Measurements from ENCODE around the gene BBIP1. TPM values are rescaled to one million over a fixed set of nuclear protein-coding genes. Genes with fewer than 3 reads are reported as not detected.

BBIP1 gene
- total and polyA plus RNA-seq, 5 experiments from 2014 or later = 25.1 to 60.3 (median 29.7) TPM

- H3K27ac Mint-ChIP-seq = peak overlapping the region in 4 of 10 donors; percentile 14 to 78 (median 67)
- peaks cover 8 to 80% (median 24%) of the 10 kb centered on the region in 3 donors for H3K36me3 Mint-ChIP-seq
- POLR2A ChIA-PET = interaction anchor here (0.8 to 2.2 kb wide), 6 partner anchors 10 to 60 kb away, joined by 3 to 6 read pairs (median 4); partner anchors contain the start of genes BBIP1 and SHOC2
- DNase-seq (no peak), ATAC-seq (no peak)
- no peaks in the 10 kb centered on the region for H3K27me3 Mint-ChIP-seq
- peaks cover 16 to 51% (median 34%) of the 10 kb centered on the region in 4 donors for H3K4me1 Mint-ChIP-seq
- no peak overlapping the region for H3K4me3 Mint-ChIP-seq
- H3K9me3 Mint-ChIP-seq = no peaks in the 10 kb centered on the region
These were observed 21.8 kb downstream of the BBIP1 start for GRCh38 chr10:110897184-110897583.

- no peaks in the 10 kb centered on the region for H3K27me3 Mint-ChIP-seq
- peak overlapping the region in 8 of 10 donors; percentile 1 to 82 (median 43) for H3K27ac Mint-ChIP-seq
- ATAC-seq = peak; percentile 81 to 90
- H3K4me3 Mint-ChIP-seq = peak overlapping the region in 1 of 10 donors; percentile 12
- H3K36me3 Mint-ChIP-seq = peaks cover 8 to 82% (median 23%) of the 10 kb centered on the region in 3 donors
- peaks cover 15 to 66% (median 48%) of the 10 kb centered on the region in 4 donors for H3K4me1 Mint-ChIP-seq
- H3K9me3 Mint-ChIP-seq = no peaks in the 10 kb centered on the region
- peak in 3 of 10 donors; percentile 65 to 72 (median 71) for DNase-seq
- POLR2A ChIA-PET = interaction anchor here (1.0 kb wide), 1 partner anchor 90 kb away, joined by 7 read pairs; no protein-coding TSS in a partner anchor
These were observed 25.3 kb downstream of the BBIP1 start for GRCh38 chr10:110893559-110894179.

GRCh38 chr10:110892602-110893288 lies 26.2 kb downstream of the BBIP1 start:
- Mint-ChIP-seq H3K27ac (peak overlapping the region in 6 of 10 donors; percentile 24 to 81 (median 68)), H3K4me3 (no peak overlapping the region), H3K36me3 (peaks cover 8 to 79% (median 25%) of the 10 kb centered on the region in 3 donors), H3K27me3 (no peaks in the 10 kb centered on the region), H3K9me3 (no peaks in the 10 kb centered on the region), H3K4me1 (peaks cover 15 to 71% (median 49%) of the 10 kb centered on the region in 4 donors)
- POLR2A ChIA-PET = interaction anchor here (0.5 to 1.0 kb wide), 4 partner anchors 13 to 89 kb away, joined by 3 to 7 read pairs (median 4); no protein-coding TSS in a partner anchor
- DNase-seq = no peak
- ATAC-seq = no peak

GRCh38 chr10:110887560-110887959 lies 31.4 kb downstream of the BBIP1 start:
- H3K27me3 Mint-ChIP-seq = no peaks in the 10 kb centered on the region
- POLR2A ChIA-PET = interaction anchor here (1.0 kb wide), 1 partner anchor 15 kb away, joined by 5 read pairs; no protein-coding TSS in a partner anchor

GRCh38 chr10:110885932-110886674 lies 32.9 kb downstream of the BBIP1 start:
- no peak for ATAC-seq
- no peaks in the 10 kb centered on the region for H3K27me3 Mint-ChIP-seq

More at GRCh38 chr10:110887560-110887959, 31.4 kb downstream of the BBIP1 start:
- Mint-ChIP-seq H3K4me1 (peaks cover 17 to 69% (median 53%) of the 10 kb centered on the region in 4 donors), H3K27ac (peak overlapping the region in 6 of 10 donors; percentile 16 to 85 (median 40)), H3K4me3 (peak overlapping the region in 1 of 10 donors; percentile 26), H3K9me3 (no peaks in the 10 kb centered on the region), H3K36me3 (peaks cover 14 to 79% (median 31%) of the 10 kb centered on the region in 3 donors)
- DNase-seq (no peak), ATAC-seq (no peak)

GRCh38 chr10:110883924-110884323 lies 35.1 kb downstream of the BBIP1 start:
- DNase-seq (no peak), ATAC-seq (peak in 1 of 2 donors; percentile 40)
- peak overlapping the region; percentile 31 to 83 (median 72) for H3K4me3 Mint-ChIP-seq
- peaks cover 21 to 81% (median 31%) of the 10 kb centered on the region in 3 donors for H3K36me3 Mint-ChIP-seq
- H3K9me3 Mint-ChIP-seq = no peaks in the 10 kb centered on the region
- H3K27ac Mint-ChIP-seq = peak overlapping the region; percentile 54 to 90 (median 84)
- no peaks in the 10 kb centered on the region for H3K27me3 Mint-ChIP-seq
- POLR2A ChIA-PET = interaction anchor here (0.9 to 2.1 kb wide), 4 partner anchors 8 to 50 kb away, joined by 3 to 5 read pairs (median 4); no protein-coding TSS in a partner anchor
- H3K4me1 Mint-ChIP-seq = peaks cover 30 to 79% (median 66%) of the 10 kb centered on the region in 4 donors

More at GRCh38 chr10:110885932-110886674, 32.9 kb downstream of the BBIP1 start:
- H3K4me1 Mint-ChIP-seq = peaks cover 22 to 71% (median 56%) of the 10 kb centered on the region in 4 donors
- H3K9me3 Mint-ChIP-seq = no peaks in the 10 kb centered on the region
- POLR2A ChIA-PET = interaction anchor here (1.0 kb wide), 1 partner anchor 13 kb away, joined by 3 read pairs; no protein-coding TSS in a partner anchor
- H3K27ac Mint-ChIP-seq = peak overlapping the region; percentile 0 to 75 (median 36)
- peaks cover 20 to 81% (median 34%) of the 10 kb centered on the region in 3 donors for H3K36me3 Mint-ChIP-seq
- no peak for DNase-seq
- H3K4me3 Mint-ChIP-seq = peak overlapping the region in 6 of 10 donors; percentile 3 to 16 (median 11)

GRCh38 chr10:110881905-110882304 lies 37.1 kb downstream of the BBIP1 start:
- H3K4me1 Mint-ChIP-seq = peaks cover 29 to 84% (median 73%) of the 10 kb centered on the region in 4 donors
- ATAC-seq = no peak
- POLR2A ChIA-PET = interaction anchor here (0.6 to 1.7 kb wide), 2 partner anchors 17 to 24 kb away, joined by 3 to 5 read pairs; no protein-coding TSS in a partner anchor
- H3K4me3 Mint-ChIP-seq = peak overlapping the region in 8 of 10 donors; percentile 30 to 71 (median 44)
- H3K36me3 Mint-ChIP-seq = peaks cover 16 to 83% (median 28%) of the 10 kb centered on the region in 3 donors
- H3K9me3 Mint-ChIP-seq = no peaks in the 10 kb centered on the region
- H3K27me3 Mint-ChIP-seq = no peaks in the 10 kb centered on the region
- DNase-seq = no peak
- H3K27ac Mint-ChIP-seq = peak overlapping the region in 9 of 10 donors; percentile 55 to 84 (median 77)

- H3K27ac Mint-ChIP-seq = peak overlapping the region in 9 of 10 donors; percentile 15 to 82 (median 66)
- H3K36me3 Mint-ChIP-seq = peaks cover 16 to 83% (median 28%) of the 10 kb centered on the region in 3 donors
- ATAC-seq = no peak
- POLR2A ChIA-PET = interaction anchor here (1.0 kb wide), 1 partner anchor 10 kb away, joined by 3 read pairs; the partner anchor contains the start of gene PDCD4
- H3K9me3 Mint-ChIP-seq = no peaks in the 10 kb centered on the region
- no peak for DNase-seq
- H3K4me1 Mint-ChIP-seq = peaks cover 28 to 83% (median 72%) of the 10 kb centered on the region in 4 donors
- H3K27me3 Mint-ChIP-seq = no peaks in the 10 kb centered on the region
- peak overlapping the region in 9 of 10 donors; percentile 8 to 71 (median 33) for H3K4me3 Mint-ChIP-seq
These were observed 37.7 kb downstream of the BBIP1 start for GRCh38 chr10:110881247-110881646.

- POLR2A ChIA-PET = interaction anchor here (0.8 to 1.2 kb wide), 3 partner anchors 18 to 375 kb away, joined by 3 to 5 read pairs (median 3); no protein-coding TSS in a partner anchor
- Mint-ChIP-seq H3K9me3 (no peaks in the 10 kb centered on the region), H3K4me3 (peak overlapping the region in 8 of 10 donors; percentile 1 to 50 (median 24)), H3K4me1 (peaks cover 25 to 87% (median 75%) of the 10 kb centered on the region in 4 donors), H3K27me3 (no peaks in the 10 kb centered on the region), H3K36me3 (peaks cover 13 to 83% (median 26%) of the 10 kb centered on the region in 3 donors), H3K27ac (peak overlapping the region; percentile 17 to 83 (median 60))
- DNase-seq (no peak), ATAC-seq (peak in 1 of 2 donors; percentile 26)
These were observed 39.0 kb downstream of the BBIP1 start for GRCh38 chr10:110880012-110880411.

GRCh38 chr10:110876788-110877187 lies 42.2 kb downstream of the BBIP1 start:
- POLR2A ChIA-PET = interaction anchor here (1.2 to 1.4 kb wide), 2 partner anchors 8 to 11 kb away, joined by 3 read pairs; no protein-coding TSS in a partner anchor
- ATAC-seq (no peak), DNase-seq (no peak)
- no peaks in the 10 kb centered on the region for H3K27me3 Mint-ChIP-seq
- H3K9me3 Mint-ChIP-seq = peaks cover 0 to under 1% (median 0%) of the 10 kb centered on the region in 9 donors
- peaks cover 17 to 77% (median 58%) of the 10 kb centered on the region in 4 donors for H3K4me1 Mint-ChIP-seq
- peaks cover 4 to 57% (median 11%) of the 10 kb centered on the region in 3 donors for H3K36me3 Mint-ChIP-seq
- H3K27ac Mint-ChIP-seq = peak overlapping the region in 7 of 10 donors; percentile 35 to 79 (median 66)
- H3K4me3 Mint-ChIP-seq = peak overlapping the region in 3 of 10 donors; percentile 16 to 66 (median 33)

GRCh38 chr10:110876000-110876399 lies 43.0 kb downstream of the BBIP1 start:
- POLR2A ChIA-PET = interaction anchor here (0.6 to 1.4 kb wide), 3 partner anchors 9 to 23 kb away, joined by 3 read pairs; no protein-coding TSS in a partner anchor
- ATAC-seq = no peak

More at GRCh38 chr10:110876000-110876399, 43.0 kb downstream of the BBIP1 start:
- DNase-seq = no peak
- H3K27me3 Mint-ChIP-seq = no peaks in the 10 kb centered on the region
- peak overlapping the region in 9 of 10 donors; percentile 29 to 79 (median 57) for H3K4me3 Mint-ChIP-seq
- peaks cover 0 to 2% (median 0%) of the 10 kb centered on the region in 9 donors for H3K9me3 Mint-ChIP-seq
- peaks cover 18 to 76% (median 59%) of the 10 kb centered on the region in 4 donors for H3K4me1 Mint-ChIP-seq
- H3K36me3 Mint-ChIP-seq = peaks cover 0 to 49% (median 7%) of the 10 kb centered on the region in 3 donors
- peak overlapping the region; percentile 36 to 99 (median 74) for H3K27ac Mint-ChIP-seq
